Fibroblast of lung (primary cell): ENCODE data around the gene RRAD. TPM values are rescaled to one million over a fixed set of nuclear protein-coding genes. Genes with fewer than 3 reads are reported as not detected.

Source experiments
- DNase-seq, 2 donors: peaks; one replicate each; pipeline versions ENCODE4 v3.0.0 to v3.0.0-alpha.2; 2010; ENCODE audit warnings: low read depth in 2 of 2
- H2AFZ ChIP-seq: 2 replicates; pipeline ENCODE4 v1.5.1; 2012; ENCODE audit warnings: low read length, control low read depth, inconsistent platforms
- H3K27ac ChIP-seq: 2 replicates; pipeline ENCODE4 v1.5.1; 2011; ENCODE audit warnings: low read length, control low read depth; ENCODE audit not compliant: insufficient read depth
- H3K27me3 ChIP-seq: 2 replicates; pipeline ENCODE4 v1.5.1; 2011; ENCODE audit warnings: mild to moderate bottlenecking, low read length; ENCODE audit not compliant: control insufficient read depth, insufficient read depth
- H3K36me3 ChIP-seq: 2 replicates; pipeline ENCODE4 v1.5.1; 2011; ENCODE audit warnings: low read length; ENCODE audit not compliant: control insufficient read depth, insufficient read depth
- H3K4me1 ChIP-seq: 2 replicates; pipeline ENCODE4 v1.5.1; 2011; ENCODE audit warnings: low read length; ENCODE audit not compliant: control insufficient read depth, insufficient read depth; ENCODE audit errors: extremely low read depth
- H3K4me2 ChIP-seq: 2 replicates; pipeline ENCODE4 v1.5.1; 2011; ENCODE audit warnings: low read length, control low read depth; ENCODE audit not compliant: insufficient read depth; ENCODE audit errors: extremely low read depth
- H3K4me3 ChIP-seq, 4 experiments: fragments of 200-600 bp in 1 of 4; sonication (generic) in 1 of 4; replicated peaks in 1 of 4; 2 replicates each; pipeline ENCODE4 v1.5.1; 2011 to 2016; ENCODE audit warnings: low read length in 4 of 4, low read depth in 3 of 4, mild to moderate bottlenecking in 3 of 4, control low read depth in 2 of 4, inconsistent platforms in 1 of 4, mixed read lengths in 1 of 4; ENCODE audit not compliant: insufficient read depth in 1 of 4; ENCODE audit errors: control extremely low read depth in 1 of 4
- H3K79me2 ChIP-seq: 2 replicates; pipeline ENCODE4 v1.5.1; 2012; ENCODE audit warnings: mild to moderate bottlenecking, low read length, inconsistent platforms; ENCODE audit not compliant: control insufficient read depth, insufficient read depth
- H3K9ac ChIP-seq: 2 replicates; pipeline ENCODE4 v1.5.1; 2011; ENCODE audit warnings: mild to moderate bottlenecking, low read length, control low read depth; ENCODE audit not compliant: insufficient read depth
- H3K9me3 ChIP-seq: 2 replicates; pipeline ENCODE4 v1.5.1; 2012; ENCODE audit warnings: low read depth, low read length; ENCODE audit not compliant: control insufficient read depth, insufficient read depth
- H4K20me1 ChIP-seq: 2 replicates; pipeline ENCODE4 v1.5.1; 2011; ENCODE audit warnings: low read length; ENCODE audit not compliant: control insufficient read depth, insufficient read depth; ENCODE audit errors: extremely low read depth
- EZH2 ChIP-seq: IDR thresholded peaks from 2 replicates; pipeline ENCODE4 v1.5.1; 2012; ENCODE audit warnings: low read length, control low read depth, mild to moderate bottlenecking; ENCODE audit errors: missing control alignments
- polyA plus RNA-seq, 2 donors: library from polyadenylated mRNA; depleted of rRNA in 1 of 2; stranded (reverse) in 1 of 2; unstranded in 1 of 2; fragments of >200 nt; gene quantifications; 2 replicates each; pipeline ENCODE4 v1.2.1, GENCODE V29; 2011 to 2012; ENCODE audit warnings: missing spikeins in 1 of 2
- total RNA-seq: library from RNA; depleted of rRNA; stranded (reverse); fragments of >200 nt; gene quantifications from 2 replicates; pipeline ENCODE4 v1.2.1, GENCODE V29; 2014
- TF ChIP-seq, protein P1 (sequence below), 2 donors: IDR thresholded peaks in 1 of 2; conservative IDR thresholded peaks in 1 of 2; 1 replicate in 1 of 2; 2 replicates in 1 of 2; pipeline ENCODE4 v1.5.1; 2011 to 2012; ENCODE audit warnings: low read length in 2 of 2, control low read depth in 1 of 2, inconsistent platforms in 1 of 2, low read depth in 1 of 2, mild to moderate bottlenecking in 1 of 2

Gene RRAD
- total and polyA plus RNA-seq, 2 donors (not counting 1 experiment from before 2014, with no cell fraction given) = 11.6 to 83.7 TPM

DNA sequence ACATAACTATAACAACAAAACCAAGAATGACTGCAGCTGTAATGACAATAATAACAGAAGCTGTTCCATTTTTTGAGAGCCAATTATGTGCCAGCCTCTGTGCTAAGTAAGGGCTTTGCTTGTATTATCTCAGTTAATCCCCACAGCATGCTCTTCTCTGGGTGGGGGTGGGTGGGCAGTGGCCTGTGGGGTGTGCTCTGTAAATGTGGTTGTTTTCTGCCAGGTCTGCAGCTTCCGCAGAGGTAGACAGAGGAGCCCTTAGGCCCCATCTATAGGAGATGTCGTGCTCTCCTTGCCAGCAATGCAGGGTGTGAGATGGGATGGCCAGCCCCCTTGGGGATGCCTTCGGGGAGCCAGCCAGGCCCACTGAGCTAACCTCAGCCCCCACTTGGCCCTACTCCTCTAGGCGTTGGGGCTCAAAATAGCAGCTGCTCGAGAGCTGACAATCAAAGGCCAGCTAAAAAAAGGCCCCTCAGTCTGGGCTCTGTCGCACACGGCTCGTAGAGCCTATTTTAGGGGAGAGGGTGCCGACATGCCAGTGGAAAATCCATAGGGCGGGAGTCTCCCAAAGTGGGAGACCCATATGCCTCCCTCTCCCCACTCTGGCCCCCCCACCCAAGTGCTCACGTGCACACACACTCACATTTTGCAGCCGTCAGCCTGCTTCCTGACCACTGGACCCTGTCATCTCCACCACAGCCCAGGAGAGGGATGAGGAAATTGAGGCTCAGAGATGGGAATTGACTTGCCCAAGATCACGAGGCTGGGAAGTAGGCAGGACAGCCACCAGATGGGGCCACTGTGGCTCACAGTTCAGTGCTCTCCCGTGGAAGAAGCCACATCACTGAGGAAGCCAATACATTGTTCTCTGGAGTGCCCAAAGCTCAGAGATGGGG lies 22.4 kb downstream of the RRAD start:
- H3K4me1 ChIP-seq = peaks cover 46% of the 10 kb centered on the region
- no peak overlapping the region for H3K9ac ChIP-seq
- no peaks in the 10 kb centered on the region for H3K9me3 ChIP-seq
- no peak for DNase-seq
- no peak overlapping the region for H3K4me3 ChIP-seq
- no peak overlapping the region for H3K4me2 ChIP-seq
- no peaks in the 10 kb centered on the region for H3K36me3 ChIP-seq
- no peak overlapping the region for H3K27ac ChIP-seq
- H3K79me2 ChIP-seq = no peaks in the 10 kb centered on the region
- no peak overlapping the region for H2AFZ ChIP-seq
- no peaks in the 10 kb centered on the region for H4K20me1 ChIP-seq
- no peak for TF ChIP-seq EZH2
- TF ChIP-seq, protein P1, sequence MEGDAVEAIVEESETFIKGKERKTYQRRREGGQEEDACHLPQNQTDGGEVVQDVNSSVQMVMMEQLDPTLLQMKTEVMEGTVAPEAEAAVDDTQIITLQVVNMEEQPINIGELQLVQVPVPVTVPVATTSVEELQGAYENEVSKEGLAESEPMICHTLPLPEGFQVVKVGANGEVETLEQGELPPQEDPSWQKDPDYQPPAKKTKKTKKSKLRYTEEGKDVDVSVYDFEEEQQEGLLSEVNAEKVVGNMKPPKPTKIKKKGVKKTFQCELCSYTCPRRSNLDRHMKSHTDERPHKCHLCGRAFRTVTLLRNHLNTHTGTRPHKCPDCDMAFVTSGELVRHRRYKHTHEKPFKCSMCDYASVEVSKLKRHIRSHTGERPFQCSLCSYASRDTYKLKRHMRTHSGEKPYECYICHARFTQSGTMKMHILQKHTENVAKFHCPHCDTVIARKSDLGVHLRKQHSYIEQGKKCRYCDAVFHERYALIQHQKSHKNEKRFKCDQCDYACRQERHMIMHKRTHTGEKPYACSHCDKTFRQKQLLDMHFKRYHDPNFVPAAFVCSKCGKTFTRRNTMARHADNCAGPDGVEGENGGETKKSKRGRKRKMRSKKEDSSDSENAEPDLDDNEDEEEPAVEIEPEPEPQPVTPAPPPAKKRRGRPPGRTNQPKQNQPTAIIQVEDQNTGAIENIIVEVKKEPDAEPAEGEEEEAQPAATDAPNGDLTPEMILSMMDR (conservative IDR thresholded peaks at IDR 0.05 in 1 of 2, IDR thresholded peaks at IDR 0.05 in 1 of 2; ENCODE audit: low read depth in 1 of 2, low read length in 2 of 2) = no peak
- H3K27me3 ChIP-seq = no peaks in the 10 kb centered on the region

DNA sequence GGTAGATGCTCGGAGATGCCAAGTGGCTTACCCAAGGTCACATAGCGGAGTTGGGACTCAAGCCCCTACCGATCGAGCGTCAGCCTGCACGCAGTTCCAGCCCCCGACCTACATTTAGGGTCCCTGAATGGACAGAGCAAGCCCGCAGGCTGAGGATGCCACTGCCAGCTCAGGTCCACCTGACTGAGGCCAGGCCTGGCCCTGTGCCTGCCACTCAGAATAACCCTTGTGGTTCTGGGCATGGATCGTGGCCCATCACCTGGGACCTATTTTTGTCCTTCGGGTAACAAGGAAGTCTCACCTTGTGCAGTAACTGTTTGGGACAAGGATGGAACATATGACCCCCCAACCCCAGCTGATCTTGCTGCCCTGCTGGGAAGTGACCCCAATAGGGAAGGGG lies 23.7 kb downstream of the RRAD start:
- Histone ChIP-seq H3K27me3 (no peaks in the 10 kb centered on the region), H3K4me3 (no peak overlapping the region), H3K9ac (no peak overlapping the region), H3K9me3 (no peaks in the 10 kb centered on the region), H2AFZ (no peak overlapping the region), H4K20me1 (no peaks in the 10 kb centered on the region), H3K27ac (no peak overlapping the region), H3K36me3 (no peaks in the 10 kb centered on the region), H3K79me2 (no peaks in the 10 kb centered on the region), H3K4me1 (peaks cover 46% of the 10 kb centered on the region), H3K4me2 (no peak overlapping the region)
- no peak for DNase-seq
- TF ChIP-seq EZH2 = no peak
- TF ChIP-seq, protein P1 (conservative IDR thresholded peaks at IDR 0.05 in 1 of 2, IDR thresholded peaks at IDR 0.05 in 1 of 2; ENCODE audit: low read depth in 1 of 2, low read length in 2 of 2) = no peak

DNA sequence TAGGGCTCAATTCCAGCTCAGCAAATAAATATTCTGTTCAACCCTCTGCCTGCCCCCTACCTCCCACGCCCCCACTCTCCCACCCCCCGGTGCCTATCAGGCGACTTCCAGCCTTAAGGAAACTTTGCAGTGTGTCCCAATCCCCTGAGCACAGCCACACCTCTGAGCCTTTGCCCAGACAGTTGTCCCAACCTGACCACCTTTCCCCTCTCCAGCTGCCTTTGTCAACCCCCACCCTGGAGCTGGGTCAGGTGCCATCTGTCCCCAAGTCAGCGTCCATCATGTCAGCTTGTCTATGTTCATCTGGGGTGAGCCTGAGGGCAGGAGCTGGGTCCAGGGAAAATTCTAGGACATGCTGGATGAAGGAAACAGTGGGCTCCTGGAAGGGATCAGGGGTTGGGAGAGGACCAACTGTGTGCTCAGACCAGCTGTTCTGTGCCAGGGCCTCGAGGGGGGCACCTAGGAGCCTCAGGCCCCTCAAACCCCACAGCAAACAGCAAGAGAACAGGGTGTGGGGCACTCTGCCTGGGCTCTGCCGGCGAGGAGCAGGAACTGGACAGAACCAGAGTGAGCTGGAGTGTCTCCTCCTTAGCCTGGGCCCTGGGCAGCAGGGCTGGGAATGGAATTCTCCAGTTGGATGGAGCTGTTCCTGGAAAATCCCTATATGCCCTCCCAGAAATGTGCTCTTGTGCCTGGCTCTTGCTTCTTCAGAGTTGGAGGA lies 24.5 kb downstream of the RRAD start:
- Histone ChIP-seq H3K79me2 (no peaks in the 10 kb centered on the region), H3K36me3 (no peaks in the 10 kb centered on the region), H2AFZ (no peak overlapping the region), H3K9me3 (no peaks in the 10 kb centered on the region), H4K20me1 (no peaks in the 10 kb centered on the region), H3K9ac (no peak overlapping the region), H3K4me3 (no peak overlapping the region), H3K27ac (no peak overlapping the region), H3K4me1 (peaks cover 46% of the 10 kb centered on the region), H3K4me2 (no peak overlapping the region), H3K27me3 (no peaks in the 10 kb centered on the region)
- no peak for TF ChIP-seq EZH2
- TF ChIP-seq, protein P1 (conservative IDR thresholded peaks at IDR 0.05 in 1 of 2, IDR thresholded peaks at IDR 0.05 in 1 of 2; ENCODE audit: low read depth in 1 of 2, low read length in 2 of 2) = no peak
- no peak for DNase-seq
